ENCODE measurements around the gene PPP3R2.

DNA sequence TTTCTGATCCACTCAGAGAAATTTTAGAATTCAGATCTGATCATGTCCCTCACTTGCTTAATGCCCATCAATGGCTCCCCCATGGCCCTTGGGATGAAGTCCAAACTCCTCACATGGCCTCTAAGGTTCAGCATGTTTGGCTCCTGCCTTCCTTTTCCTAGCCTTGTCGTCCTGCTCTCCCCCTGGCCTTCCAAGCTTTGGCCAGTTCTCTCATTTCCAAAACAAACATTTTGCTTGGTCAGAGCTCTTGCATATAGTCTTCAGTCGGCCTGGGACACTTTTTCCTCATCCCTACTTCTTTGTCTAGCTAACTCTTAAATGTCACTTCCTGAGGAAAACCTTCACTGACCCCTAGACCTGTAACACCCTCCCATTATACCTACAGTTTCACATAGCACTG is 37.1 kb upstream of the PPP3R2 start:
- no peak for TF ChIP-seq CTCF (IDR thresholded peaks at IDR 0.05)
- TF ChIP-seq EHMT2 (IDR thresholded peaks at IDR 0.05; ENCODE audit: low read depth): no peak
- TF ChIP-seq EP300 (IDR thresholded peaks at IDR 0.05): no peak
- no peak for TF ChIP-seq RCOR1 (IDR thresholded peaks at IDR 0.05; ENCODE audit: low read depth, low read length)
- no peak for TF ChIP-seq KDM1A (IDR thresholded peaks at IDR 0.05; ENCODE audit: low read depth)
- no peak for TF ChIP-seq POLR2A (IDR thresholded peaks at IDR 0.05; ENCODE audit: low read length)
- TF ChIP-seq CHD4 (IDR thresholded peaks at IDR 0.05; ENCODE audit: borderline replicate concordance): no peak
- TF ChIP-seq, protein P1, sequence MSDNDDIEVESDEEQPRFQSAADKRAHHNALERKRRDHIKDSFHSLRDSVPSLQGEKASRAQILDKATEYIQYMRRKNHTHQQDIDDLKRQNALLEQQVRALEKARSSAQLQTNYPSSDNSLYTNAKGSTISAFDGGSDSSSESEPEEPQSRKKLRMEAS (IDR thresholded peaks at IDR 0.05): no peak
- TF ChIP-seq ZC3H11A (IDR thresholded peaks at IDR 0.05): no peak
- no peak for TF ChIP-seq SREBF2 (IDR thresholded peaks at IDR 0.05)
